Measurements from ENCODE around the gene PARN. TPM values are rescaled to one million over a fixed set of nuclear protein-coding genes. Genes with fewer than 3 reads are reported as not detected.

Gene PARN
- total RNA-seq, 1 experiment from 2014 or later: 56.2 TPM

DNA sequence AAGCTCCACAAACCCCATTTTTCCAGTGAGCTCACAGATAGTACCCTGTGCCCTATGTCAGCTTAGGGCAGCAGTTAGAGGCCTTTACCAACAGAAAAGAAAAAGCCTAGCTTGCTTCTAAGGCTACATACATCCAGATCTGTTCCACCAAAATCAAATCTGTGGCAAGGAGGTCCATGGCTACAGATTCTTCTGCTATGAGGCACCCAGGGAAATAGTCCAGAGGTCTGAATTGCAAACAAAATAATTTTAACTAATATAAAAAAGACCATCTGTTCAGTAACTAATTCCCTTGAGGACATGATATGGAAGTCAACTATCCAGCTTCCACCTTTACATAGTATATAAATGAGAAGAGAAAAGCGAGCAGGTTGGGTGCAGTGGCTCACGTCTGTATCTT is 129.3 kb downstream of the PARN start:
- Histone ChIP-seq H2AK5ac (ENCODE audit: insufficient read length, low read length) (no peak overlapping the region), H3T11ph (ENCODE audit: low read length) (no peak overlapping the region), H3K27me3 (ENCODE audit: insufficient read depth, low read length) (no peaks in the 10 kb centered on the region), H2BK20ac (ENCODE audit: low read depth, low read length, poor library complexity, severe bottlenecking) (no peak overlapping the region), H3K4ac (ENCODE audit: low read depth, low read length) (no peak overlapping the region), H4K5ac (ENCODE audit: insufficient read length, low read depth, low read length) (no peak overlapping the region), H3K79me2 (ENCODE audit: insufficient read depth, low read length) (no peaks in the 10 kb centered on the region), H3K23me2 (ENCODE audit: insufficient read length, low read depth, low read length, poor library complexity, severe bottlenecking) (no peaks in the 10 kb centered on the region), H4K8ac (replicated peaks; ENCODE audit: insufficient read length, low read depth, low read length) (no peak overlapping the region), H2BK5ac (ENCODE audit: insufficient read length, low read length) (no peak overlapping the region), H3K23ac (ENCODE audit: insufficient read length, low read depth, low read length) (no peak overlapping the region), H3K56ac (ENCODE audit: insufficient read length, low read depth, low read length) (no peak overlapping the region), H2BK120ac (ENCODE audit: low read depth, low read length, poor library complexity, severe bottlenecking) (no peak overlapping the region), H3K4me2 (ENCODE audit: insufficient read depth, insufficient read length, low read length) (no peak overlapping the region), H2BK12ac (ENCODE audit: insufficient read length, low read depth, low read length) (no peak overlapping the region), H4K20me1 (ENCODE audit: control insufficient read depth, insufficient read depth, insufficient read length) (no peaks in the 10 kb centered on the region), H4K91ac (ENCODE audit: insufficient read length, low read depth, low read length) (no peak overlapping the region), H2BK15ac (ENCODE audit: low read depth, low read length) (no peak overlapping the region), H3K4me1 (ENCODE audit: insufficient read depth, low read length) (peaks cover 7% of the 10 kb centered on the region), H3K9ac (ENCODE audit: extremely low read depth, insufficient read length, low read length) (no peak overlapping the region), H3K79me1 (ENCODE audit: insufficient read depth, low read depth, low read length, poor library complexity, severe bottlenecking) (no peaks in the 10 kb centered on the region), H3K27ac (ENCODE audit: insufficient read length, low read depth, low read length) (no peak overlapping the region), H3K14ac (ENCODE audit: insufficient read depth, low read length) (no peak overlapping the region), H2AFZ (ENCODE audit: low read length) (no peak overlapping the region), H3K18ac (ENCODE audit: insufficient read length, low read depth, low read length) (no peak overlapping the region), H3K9me3 (ENCODE audit: control insufficient read depth, low read depth, low read length) (no peaks in the 10 kb centered on the region)
- WGBS (ENCODE audit: extremely low coverage, insufficient read length, low lambda C conversion rate): no CpG with 5 or more reads among the region's 2 CpGs
- H3K4me1 Mint-ChIP-seq: peaks cover 53 to 59% of the 10 kb centered on the region in 2 experiments
- DNase-seq: no peak
- TF ChIP-seq, protein P1, sequence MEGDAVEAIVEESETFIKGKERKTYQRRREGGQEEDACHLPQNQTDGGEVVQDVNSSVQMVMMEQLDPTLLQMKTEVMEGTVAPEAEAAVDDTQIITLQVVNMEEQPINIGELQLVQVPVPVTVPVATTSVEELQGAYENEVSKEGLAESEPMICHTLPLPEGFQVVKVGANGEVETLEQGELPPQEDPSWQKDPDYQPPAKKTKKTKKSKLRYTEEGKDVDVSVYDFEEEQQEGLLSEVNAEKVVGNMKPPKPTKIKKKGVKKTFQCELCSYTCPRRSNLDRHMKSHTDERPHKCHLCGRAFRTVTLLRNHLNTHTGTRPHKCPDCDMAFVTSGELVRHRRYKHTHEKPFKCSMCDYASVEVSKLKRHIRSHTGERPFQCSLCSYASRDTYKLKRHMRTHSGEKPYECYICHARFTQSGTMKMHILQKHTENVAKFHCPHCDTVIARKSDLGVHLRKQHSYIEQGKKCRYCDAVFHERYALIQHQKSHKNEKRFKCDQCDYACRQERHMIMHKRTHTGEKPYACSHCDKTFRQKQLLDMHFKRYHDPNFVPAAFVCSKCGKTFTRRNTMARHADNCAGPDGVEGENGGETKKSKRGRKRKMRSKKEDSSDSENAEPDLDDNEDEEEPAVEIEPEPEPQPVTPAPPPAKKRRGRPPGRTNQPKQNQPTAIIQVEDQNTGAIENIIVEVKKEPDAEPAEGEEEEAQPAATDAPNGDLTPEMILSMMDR (conservative IDR thresholded peaks at IDR 0.05): no peak
- H3K36me3 Mint-ChIP-seq (ENCODE audit: insufficient read depth in 1 of 3, low read depth in 3 of 3): no peaks in the 10 kb centered on the region
- no peak overlapping the region for H3K4me3 Mint-ChIP-seq
- peak overlapping the region in 1 of 3 experiments; percentile 36; a peak in 1 of 7 replicates for H3K27ac Mint-ChIP-seq
- no peaks in the 10 kb centered on the region for H3K9me3 Mint-ChIP-seq
- H3K27me3 Mint-ChIP-seq (ENCODE audit: low read depth): no peaks in the 10 kb centered on the region
